NCI-H524 treated with DMSO at 0.1 percent for 48 hours (cell line): Measurements from ENCODE around the gene SLC30A5.
"Not testable (repeated sequence)": the region's sequence is repeated elsewhere in the genome, so short reads cannot be mapped to it uniquely, and the experiment has no call there.

Source experiments
- DNase-seq: peaks from one replicate; lab custom pipeline; 2025; lab: John Stamatoyannopoulos, UW

SLC30A5 gene

DNA sequence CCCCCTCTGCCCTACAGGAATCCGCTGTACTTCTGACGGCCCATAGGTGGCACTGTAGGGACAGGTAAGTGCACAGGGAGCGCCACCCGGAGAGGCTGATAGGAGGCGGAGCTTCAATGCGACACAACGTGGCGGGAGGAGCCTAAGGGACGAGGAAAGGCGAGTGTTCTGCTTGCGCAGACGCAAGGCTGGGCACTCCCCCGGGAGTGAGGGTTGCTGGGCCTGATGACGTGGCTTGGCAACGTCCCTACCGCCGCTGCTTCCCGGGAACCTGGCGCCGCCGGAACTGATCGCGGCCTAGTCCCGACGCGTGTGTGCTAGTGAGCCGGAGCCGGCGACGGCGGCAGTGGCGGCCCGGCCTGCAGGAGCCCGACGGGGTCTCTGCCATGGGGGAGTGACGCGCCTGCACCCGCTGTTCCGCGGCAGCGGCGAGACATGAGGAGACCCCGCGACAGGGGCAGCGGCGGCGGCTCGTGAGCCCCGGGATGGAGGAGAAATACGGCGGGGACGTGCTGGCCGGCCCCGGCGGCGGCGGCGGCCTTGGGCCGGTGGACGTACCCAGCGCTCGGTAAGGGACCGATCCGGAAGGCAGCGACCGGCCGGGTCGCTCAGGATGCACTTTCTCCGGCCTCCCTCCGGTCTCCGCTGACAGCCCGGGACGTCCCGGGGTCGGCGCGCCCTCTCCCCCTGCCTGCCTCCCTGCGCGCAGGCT is at the start of gene SLC30A5:
Gene SLC30A5 (plus strand): TSS at position 244 of the 712 bp plus-strand sequence. CDS start 242 bp downstream, at position 486.
- peak; percentile 88 for DNase-seq

DNA sequence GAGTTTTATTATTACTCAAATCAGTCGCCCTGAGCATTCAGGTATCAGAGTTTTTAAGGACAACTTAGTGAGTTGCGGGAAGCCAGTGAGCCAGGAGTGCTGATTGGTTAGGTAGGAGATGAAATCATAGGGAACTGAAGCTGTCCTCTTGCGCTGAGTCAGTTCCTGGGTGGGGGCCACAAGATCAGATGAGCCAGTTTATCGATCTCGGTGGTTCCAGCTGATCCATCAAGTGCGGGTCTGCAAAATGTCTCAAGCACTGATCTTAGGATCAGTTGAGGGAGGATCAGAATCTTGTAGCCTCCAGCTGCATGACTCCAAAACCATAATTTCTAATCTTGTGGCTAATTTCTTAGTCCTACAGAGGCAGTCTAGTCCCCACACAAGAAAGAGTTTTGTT is 48.6 kb upstream of the SLC30A5 start:
- not testable (repeated sequence) for DNase-seq

DNA sequence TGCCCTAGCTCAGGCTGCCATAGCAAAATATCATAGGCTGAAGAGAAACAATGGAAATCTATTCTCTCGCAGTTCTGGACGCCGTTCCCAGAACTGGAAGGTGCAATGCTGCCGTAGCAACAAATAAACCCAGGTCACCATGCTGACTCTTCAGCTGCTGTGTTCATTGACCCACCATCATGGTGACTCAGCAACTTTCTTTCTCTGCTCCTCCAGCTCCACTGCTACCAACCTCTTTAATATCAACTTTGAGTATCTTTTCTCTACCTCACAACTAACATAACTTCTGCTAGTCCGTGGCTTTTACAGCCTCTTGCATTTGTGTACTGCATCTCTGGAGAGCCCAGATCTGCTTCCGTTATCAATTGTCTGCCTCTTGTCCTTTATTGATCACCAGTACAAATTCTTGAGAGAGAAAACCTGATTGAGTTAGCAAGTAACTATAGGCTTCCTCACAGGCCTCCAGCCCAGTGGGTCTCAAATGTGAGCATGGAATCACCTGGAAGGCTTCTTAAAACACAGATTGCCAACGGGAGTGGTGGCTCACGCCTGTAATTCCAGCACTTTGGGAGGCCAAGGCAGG is 47.3 kb upstream of the SLC30A5 start:
- no peak for DNase-seq

DNA sequence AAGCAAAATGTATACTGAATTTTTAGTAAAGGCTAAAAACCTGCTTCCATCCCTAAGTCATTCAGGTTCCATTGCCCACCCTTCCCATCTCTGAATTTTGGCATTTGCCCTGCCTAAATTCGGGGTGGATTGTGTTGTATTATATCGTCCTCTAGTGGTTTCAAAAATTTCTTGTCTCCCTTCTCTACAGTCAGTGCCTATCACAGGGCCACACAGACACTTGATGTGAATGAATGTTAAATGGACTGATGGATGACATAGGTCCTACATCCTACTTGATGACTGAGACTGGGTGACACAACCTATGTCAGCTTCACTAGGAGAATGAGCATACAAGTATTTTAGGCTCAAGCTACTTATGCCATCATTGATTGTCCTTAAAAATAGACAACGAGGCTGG is 45.6 kb upstream of the SLC30A5 start:
- no peak for DNase-seq

DNA sequence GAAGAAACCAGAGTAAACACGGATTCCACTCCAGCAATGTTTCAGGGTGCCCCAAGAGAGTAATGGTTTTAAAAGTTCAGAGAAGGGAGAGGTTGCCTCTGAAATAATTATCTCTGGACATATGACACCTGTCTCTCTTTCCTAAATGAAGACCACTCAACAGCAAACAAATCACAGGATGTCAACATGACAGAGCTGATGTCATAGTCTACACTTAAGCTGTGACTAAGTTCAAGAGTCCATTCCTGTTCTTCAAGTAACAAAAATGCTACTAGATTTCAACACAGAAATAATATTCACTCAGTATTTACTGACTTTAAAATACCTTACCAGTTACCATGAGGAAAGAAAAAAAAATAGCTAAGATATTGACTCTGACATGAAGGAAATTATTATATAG is 44.7 kb upstream of the SLC30A5 start:
- no peak for DNase-seq

DNA sequence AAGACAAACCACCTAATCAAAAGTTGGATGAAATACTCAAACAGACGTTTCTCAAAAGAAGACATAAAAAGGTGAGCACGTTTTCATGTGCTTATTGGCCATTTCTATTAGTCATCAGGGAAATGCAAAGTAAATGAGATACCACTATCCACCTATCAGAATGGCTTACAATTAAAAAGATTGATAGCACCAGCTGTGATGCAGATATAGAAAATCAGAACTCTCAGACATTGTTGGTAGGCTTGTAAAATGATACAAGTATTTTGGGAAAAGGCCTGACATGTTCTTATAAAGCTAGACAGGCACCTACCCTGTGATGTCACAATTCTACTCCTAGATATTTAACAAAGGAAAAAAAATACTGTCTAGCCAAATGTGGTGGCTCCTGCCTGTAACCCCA is 44.0 kb upstream of the SLC30A5 start:
- no peak for DNase-seq

DNA sequence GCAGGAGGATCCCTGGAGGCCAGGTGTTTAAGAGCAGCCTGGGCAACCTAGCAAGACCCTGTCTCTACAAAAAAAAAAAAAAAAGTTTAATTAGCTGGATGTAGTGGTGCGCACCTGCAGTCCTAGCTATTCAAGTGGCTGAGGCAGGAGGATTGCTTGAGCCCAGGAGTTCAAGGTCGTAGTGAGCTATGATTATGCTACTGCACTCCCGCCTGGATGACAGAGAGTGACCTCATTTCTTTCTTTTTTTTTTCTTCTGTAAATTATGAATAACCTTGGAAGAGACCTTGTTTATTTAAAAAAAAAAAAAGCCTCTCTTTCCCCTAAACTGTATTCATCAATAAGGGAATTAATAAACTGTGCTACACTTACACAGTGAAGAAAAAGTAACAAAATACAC is 43.6 kb upstream of the SLC30A5 start:
- DNase-seq: no peak

DNA sequence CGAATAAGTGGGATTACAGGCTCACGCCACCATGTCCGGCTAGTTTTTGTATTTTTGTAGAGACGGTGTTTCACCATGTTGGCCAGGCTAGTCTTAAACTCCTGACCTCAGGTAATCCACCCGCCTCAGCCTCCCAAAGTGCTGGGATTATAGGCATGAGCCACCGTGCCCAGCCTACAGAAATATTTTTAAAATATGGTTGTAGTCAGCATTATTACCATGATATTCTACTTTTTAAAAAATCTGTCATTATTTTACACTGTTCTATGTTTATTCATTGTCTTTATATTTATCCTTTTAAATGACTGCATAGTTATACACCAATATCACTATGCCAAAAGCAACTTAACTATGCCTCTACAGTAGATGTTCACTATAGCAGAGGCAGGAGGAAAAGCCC is 41.6 kb upstream of the SLC30A5 start:
- DNase-seq: no peak

DNA sequence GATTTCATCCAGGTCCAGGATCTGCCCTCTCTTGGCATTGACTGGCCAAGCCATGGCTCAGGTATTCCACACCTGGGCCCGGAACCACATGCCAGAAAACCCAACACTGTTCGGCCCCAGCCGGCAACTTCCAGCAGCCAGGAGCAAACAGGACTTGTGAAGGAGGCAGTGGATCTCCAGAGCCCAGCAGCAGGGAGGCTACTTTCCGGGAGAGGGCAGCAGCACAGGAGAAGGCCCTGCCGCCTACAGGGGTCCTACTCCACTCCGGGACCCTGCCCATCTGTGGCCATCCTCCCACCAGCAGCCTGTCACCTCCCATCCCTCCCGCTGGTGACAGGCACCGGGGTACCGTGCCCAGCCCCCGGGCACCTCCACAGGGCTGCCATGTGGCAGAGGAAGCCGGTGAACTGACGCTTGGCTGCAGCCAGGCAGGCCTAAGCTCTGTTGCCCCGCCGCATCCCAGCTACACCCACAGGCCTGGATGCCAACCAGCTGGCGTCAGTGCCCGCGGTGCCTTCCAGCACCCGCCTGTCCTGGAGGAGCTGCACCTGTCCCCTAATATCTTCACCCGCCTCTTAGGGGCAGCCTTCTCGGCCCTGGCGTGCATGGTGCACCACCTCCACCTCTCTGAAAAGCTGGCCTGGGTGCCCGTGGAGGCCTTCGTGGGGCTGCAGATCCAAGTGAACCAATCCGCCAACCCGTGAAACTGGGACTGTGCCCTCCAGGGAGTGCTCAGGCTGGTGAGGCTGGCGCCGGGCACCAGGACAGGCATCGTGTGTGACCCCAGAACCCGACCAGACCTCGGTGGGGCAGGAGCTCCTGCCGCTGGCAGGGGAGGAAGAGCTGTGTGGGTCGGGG is 18.9 kb upstream of the SLC30A5 start:
- DNase-seq: no peak

DNA sequence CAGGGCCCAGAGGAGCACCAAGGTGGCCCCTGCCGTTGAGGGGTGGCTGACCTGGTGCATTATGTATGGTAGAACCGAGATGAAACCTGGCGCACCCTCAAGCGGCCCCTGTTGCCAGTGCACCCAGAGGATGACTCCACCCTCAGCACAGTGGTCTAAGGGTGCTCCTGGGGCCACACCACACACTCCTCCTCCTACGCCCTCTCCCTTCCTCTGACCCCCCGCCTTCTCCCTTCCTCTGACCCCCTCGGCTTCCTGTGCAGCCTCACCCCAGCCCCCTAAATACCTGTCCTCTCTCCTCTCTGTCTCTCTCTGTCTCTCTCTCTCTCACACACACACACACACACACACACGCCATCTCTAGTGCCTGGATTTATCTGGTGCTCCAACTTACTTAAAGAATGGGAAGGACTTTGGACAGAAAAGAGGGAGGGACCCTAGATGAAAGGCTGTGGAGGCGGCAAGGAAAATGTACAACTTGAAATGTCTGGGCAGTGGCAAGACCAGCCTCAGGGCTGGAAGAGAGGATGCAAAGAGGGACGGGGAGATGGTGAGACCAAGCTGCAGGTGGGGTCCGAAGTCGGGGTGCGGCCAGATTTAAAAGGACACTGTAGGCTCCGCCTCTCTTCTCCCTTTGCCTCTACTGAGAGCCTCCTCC is 18.2 kb upstream of the SLC30A5 start:
- DNase-seq: no peak

DNA sequence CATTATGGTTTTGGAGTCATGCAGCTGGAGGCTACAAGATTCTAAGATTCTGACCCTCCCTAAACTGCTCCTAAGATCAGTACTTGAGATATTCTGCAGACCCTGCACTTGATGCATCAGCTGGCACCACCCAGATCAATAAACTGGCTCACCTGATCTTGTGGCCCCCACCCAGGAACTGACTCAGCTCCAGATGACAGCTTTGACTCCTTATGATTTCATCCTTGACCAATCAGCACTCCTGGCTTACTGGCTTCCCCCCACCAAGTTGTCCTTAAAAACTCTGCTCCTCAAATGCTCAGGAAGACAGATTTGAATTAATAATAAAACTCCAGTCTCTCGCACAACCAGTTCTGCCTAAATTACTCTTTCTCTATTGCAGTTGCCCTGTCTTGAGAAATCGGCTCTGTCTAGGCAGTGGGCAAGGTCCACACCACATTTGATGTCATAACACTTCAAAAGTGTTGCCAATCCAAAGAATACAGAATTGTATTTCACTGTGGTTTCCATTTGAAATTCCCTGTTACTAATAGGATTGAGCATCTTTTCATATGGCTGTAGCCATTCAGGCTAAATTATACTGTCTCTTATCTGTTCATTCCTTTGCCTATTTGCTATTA is 14.8 kb upstream of the SLC30A5 start:
- no peak for DNase-seq

DNA sequence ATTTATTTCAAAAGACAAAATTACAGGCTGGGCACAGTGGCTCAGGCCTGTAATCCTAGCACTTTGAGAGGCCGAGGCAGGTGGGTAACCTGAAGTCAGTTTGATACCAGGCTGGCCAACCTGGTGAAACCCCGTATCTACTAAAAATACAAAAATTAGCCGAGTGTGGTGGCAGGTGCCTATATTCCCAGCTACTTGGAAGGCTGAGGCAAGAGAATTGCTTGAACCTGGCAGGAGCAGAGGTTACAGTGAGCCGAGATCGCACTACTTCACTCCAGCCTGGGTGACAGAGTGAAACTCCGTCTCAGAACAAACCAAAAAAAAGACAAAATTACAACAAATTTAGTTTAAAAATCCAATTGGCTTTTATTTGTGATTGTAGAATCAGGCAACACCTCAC is 14.3 kb upstream of the SLC30A5 start:
- DNase-seq: no peak

DNA sequence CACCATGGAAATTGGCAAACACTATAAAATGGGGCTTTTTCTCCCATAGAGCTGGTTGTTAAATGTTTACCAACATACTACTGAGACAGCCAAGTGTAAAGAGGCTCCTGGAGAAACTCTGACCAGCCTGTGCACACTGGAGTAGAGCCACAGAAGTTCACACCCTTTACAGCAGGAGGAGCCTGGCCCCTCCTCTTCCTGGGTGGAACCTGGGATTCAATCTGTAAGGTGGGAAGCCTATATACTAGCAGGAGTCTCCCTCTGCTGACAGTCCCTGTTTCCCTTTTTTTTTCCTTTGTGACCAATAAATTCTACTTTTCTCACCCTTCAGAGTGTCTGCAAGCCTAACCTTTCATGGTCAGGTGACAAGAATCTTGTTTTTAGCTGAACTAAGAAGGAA is 10.4 kb upstream of the SLC30A5 start:
- no peak for DNase-seq

DNA sequence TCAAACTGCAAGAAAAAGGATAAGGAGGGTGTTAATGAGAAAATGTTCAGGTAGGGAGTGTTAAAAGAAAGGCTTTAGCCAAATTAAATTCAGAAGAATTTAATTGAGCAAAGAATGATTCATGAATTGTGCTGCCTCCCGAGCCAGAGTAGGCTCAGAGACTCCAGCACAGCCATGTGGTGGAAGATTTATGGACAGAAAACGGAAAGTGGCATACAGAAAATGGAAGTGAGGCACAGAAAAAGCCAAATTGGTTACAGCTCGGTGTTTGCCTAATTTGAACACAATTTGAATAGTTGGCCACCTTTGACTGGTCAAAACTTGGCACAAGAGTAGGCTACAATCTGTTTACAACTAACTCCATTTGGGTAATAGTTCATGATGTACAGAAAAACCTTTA is 9.6 kb upstream of the SLC30A5 start:
- DNase-seq: no peak

DNA sequence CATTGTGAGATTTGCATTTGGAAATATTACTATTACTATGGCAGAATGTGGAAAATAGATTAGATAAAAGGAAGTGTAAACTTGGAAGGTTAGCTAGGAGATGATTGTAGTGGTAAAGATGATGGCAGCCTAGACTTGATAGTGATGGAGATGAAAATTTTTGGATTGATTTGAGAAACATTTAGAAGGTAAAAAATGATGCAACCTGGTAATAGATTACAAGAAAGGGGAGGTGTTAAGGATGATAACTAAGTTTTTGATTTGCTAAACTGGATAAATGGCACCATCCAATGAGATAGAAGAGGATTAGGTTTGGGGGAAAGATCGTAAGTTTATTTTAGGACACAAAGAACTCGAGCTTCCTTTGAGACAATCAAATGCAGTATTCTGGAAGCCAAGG is 8.9 kb upstream of the SLC30A5 start:
- no peak for DNase-seq

DNA sequence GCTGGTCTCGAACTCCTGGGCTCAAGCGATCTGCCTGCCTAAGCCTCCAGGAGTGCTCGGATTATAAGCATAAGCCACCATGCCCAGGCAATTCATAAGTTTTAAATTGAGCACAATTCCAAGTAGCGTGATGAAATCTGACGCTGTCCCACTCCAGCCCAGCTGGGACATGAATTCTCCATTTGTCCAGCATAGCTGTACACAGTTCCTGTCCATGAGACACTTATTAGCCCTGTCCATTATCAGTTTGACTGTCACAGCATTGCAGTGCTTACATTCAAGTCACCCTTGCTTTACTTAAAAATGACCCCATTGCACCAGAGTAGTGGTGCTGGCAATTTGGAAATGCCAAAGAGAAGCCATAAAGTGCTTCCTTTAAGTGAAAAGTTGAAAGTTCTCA is 7.6 kb upstream of the SLC30A5 start:
- DNase-seq: no peak

DNA sequence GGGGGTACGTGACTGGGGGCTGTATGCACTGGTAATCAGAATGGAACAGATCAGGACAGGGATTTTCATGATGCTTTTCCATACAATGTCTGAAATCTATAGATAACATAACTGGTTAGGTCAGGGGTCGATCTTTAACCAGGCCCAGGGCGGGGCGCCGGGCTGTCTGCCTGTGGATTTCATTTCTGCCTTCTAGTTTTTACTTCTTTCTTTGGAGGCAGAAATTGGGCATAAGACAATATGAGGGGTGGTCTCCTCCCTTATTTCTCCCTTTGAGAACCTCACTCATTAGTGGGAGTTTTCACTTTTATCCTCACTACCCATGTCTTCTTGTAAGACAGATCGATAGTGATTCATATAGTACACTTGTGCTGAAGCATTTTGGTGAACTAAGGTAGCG is 5.8 kb upstream of the SLC30A5 start:
- not testable (repeated sequence) for DNase-seq

DNA sequence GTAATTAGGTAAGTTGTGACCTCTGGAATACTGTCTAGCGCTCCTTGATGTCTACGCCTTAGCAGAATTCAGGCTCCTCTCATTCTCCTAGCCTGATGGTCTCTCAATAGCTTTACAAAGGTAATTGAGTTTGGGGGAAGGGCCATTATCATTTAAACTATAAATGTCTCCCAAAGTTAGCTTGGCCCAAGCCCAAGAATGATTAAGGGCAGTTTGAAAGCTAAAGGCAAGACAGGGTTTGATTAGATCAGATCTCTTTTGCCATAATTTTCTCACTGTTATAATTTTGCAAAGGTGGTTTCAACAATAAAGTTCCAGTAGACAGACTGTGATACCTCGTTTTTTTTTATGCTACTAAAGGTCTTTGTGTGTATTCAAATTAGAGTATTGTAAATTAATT is 3.7 kb upstream of the SLC30A5 start:
- DNase-seq: no peak

DNA sequence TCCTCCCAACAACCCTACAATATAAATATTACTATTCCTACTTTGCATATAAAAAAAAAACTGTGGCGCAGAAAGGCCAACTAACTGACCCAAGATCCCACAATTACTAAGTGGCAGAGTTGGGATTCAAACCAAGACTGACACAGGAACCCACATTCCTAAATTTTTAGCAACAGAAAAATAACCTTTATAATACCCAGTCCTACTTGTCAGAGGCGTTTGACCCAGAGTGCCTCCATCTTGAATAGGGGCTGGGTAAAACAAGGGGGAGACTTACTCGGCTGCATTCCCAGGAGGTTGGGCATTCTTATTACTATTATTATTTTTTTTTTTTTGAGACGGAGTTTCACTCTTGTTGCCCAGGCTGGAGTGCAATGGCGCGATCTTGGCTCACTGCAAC is 2.0 kb upstream of the SLC30A5 start:
- no peak for DNase-seq

DNA sequence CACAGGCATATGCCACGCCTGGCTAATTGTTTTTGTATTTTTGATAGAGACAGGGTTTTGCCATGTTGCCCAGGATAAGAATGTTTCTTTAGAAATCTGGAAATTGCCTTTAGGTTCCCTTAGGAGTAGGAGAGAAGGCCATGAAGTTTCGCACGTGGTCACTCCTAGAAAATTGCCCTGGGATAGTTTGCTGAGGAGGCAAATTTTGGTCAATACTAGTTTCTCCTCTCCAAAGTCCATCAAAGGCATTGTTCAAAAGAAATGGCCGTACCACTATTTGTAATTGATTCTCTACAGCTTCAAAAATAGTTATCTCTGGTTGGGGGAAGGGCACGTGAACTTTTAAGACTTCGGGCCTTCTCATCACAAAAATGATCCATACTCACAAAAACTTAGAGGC is 845 bp upstream of the SLC30A5 start:
- no peak for DNase-seq

DNA sequence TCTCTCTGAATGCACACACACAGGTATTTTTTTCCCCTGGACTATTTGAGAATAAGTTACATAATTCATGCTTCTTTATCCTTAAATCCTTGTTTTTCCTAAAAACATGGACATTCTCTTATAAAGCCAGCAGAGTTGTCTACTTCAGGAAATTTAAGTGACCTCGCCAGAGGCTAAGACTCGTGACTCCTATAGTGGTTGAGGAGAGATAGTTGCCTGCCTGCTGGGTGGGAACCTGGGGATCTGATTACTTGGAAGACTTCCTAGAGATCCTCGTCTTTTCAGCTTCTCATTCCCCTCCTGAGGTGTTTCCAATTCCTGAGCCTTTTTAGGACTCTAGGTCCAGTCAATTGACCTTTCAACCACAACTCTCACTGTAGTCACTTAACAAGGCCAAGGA is 5.5 kb downstream of the SLC30A5 start:
- DNase-seq: no peak

DNA sequence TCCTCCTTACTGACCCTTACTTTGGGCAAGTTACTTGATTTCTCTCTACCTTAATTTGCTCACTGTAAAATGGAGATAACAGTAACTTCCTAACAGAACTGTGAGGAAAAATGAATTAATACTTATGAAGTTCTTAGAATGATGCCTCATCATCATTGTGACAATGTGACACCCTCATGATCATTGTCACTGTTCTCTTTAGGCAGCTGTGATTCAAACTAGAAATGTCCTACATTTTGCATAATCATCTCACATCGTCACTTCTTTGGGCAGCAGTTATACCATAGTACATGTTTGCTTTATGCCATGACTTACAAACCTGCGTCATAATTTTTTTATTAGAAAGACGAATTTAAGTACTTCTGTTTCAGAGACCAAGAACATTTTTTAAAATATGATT is 9.7 kb downstream of the SLC30A5 start:
- DNase-seq: no peak
